AG09319 (cell line): ENCODE data around the gene TMEM41A.
"Not testable (repeated sequence)": the region's sequence is repeated elsewhere in the genome, so short reads cannot be mapped to it uniquely, and the experiment has no call there.

ENCODE experiments used
- DNase-seq: peaks from one replicate; pipeline ENCODE4 v3.0.0-alpha.2; 2010; ENCODE audit warnings: low read depth; ENCODE audit errors: extremely low read depth
- CTCF ChIP-seq: IDR thresholded peaks from 2 replicates; pipeline ENCODE4 v1.5.1; 2011; ENCODE audit warnings: low read depth, mild to moderate bottlenecking, inconsistent platforms, low read length, moderate library complexity

The TMEM41A gene

GRCh38 chr3:185470323-185470722 lies 28.5 kb downstream of the TMEM41A start:
- no peak for TF ChIP-seq CTCF

DNA sequence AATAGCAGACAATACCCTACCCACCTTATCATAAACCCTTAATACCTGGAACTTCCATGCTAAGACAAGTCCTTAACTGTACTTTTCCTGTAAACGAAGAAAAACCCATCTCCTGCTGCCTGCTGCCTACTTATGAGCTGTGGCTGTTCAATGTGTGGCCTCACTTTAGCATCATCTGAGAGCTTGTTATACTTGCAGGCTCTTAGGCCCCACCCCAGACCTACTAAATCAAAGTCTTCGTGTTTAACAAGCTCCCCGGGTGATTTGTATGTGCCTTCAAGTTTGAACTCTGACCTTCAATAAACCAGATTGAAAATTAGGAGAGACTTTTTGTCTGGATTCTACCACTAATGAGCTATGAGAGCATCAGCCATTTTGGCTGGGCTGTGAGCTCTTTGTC lies 29.3 kb downstream of the TMEM41A start:
- no peak for DNase-seq
- TF ChIP-seq CTCF: no peak

More at GRCh38 chr3:185470323-185470722, 28.5 kb downstream of the TMEM41A start:
- no peak for DNase-seq

DNA sequence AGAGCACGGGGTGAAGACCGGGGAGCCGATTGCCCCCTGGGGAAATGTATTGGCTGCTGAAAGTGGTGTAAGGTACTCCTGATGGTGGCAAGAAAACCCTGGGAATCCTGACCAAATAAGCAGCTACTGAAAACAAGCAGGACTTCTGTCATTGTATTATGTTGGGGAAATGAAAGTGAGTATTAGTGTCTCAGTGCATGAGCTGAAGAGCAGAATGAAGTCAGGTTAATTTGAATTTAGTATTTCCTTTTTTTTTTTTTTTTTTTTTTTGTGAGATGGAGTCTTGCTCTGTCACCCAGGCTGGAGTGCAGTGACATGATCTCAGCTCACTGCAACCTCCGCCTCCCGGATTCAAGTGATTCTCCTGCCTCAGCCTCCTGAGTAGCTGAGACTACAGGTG lies 32.7 kb downstream of the TMEM41A start:
- DNase-seq: not testable (repeated sequence)

DNA sequence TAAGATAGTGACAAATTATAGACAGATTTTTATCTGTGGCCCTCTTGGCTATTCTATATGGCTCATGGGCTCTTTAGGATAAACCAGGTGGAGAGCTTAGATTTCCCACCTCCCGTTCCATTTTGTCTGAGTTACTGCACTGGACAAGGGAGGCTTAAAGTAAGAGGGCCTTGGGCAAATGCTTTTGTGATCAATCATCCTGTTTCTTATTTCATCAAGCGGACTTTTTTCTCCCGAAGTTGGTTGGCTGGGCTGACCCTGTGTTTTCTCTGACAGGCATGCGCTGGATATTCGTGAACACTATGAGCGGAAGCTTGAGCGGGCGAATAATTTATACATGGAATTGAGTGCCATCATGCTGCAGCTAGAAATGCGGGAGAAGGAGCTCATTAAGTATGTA lies 33.4 kb downstream of the TMEM41A start:
- no peak for DNase-seq
- no peak for TF ChIP-seq CTCF

GRCh38 chr3:185460719-185461350 lies 38.0 kb downstream of the TMEM41A start:
- TF ChIP-seq CTCF: peak; percentile 20
- no peak for DNase-seq

DNA sequence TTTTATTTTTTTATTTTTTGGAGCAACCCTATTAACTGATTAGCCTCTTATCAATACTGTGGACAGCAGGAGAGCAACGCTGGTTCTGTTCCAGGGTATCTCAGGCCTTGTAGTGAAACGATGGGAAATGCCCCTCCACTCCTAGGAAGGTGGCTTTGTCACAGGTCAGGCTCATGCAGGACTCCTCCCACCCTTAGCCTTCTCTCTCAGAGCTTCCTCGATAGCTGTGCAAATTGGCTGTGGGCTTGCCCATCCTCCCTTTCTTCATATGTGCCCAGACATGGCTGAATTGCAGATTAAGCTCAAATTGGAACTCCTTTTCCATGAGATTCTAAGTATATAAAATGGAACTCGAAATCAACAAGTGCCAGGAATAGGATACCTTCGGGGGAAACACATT lies 38.5 kb downstream of the TMEM41A start:
- DNase-seq: no peak
- no peak for TF ChIP-seq CTCF

GRCh38 chr3:185457376-185457775 lies 41.5 kb downstream of the TMEM41A start:
- TF ChIP-seq CTCF: no peak
- DNase-seq: no peak

DNA sequence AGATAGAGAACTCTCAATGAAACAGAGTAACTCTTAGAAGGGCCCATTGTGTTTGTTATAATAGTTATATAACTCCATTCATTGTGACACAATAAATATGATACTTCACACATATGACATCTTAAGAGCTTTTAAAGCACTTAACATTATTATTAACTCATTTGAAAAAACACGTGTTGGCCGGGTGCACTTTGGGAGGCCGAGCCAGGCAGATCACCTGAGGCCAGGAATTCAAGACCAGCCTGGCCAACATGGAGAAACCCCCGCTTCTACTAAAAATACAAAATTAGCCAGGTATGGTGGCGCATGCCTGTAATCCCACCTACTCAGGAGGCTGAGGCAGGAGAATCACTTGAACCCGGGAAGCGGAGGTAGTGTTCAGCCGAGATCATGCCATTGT lies 47.4 kb downstream of the TMEM41A start:
- DNase-seq: not testable (repeated sequence)
